Measurements from ENCODE around the gene SLC27A6. TPM values are rescaled to one million over a fixed set of nuclear protein-coding genes. Genes with fewer than 3 reads are reported as not detected.

The SLC27A6 gene
- total RNA-seq, 1 experiment from 2014 or later: not detected

- ATAC-seq: no peak
- TF ChIP-seq SIN3A (IDR thresholded peaks at IDR 0.05; ENCODE audit: borderline replicate concordance, insufficient read depth, low read depth, low read length): no peak
- no peak for TF ChIP-seq POLR2AphosphoS5 (IDR thresholded peaks at IDR 0.05; ENCODE audit: low read depth, low read length)
- no peak for TF ChIP-seq TCF7L2 (IDR thresholded peaks at IDR 0.05; ENCODE audit: low read depth, low read length)
- TF ChIP-seq CTCF (IDR thresholded peaks at IDR 0.05): no peak
- intact Hi-C loops (cut with micrococcal nuclease; ENCODE audit: unreplicated experiment) (no loop called here), in situ Hi-C loops (cut with HindIII; ENCODE audit: low pct_unique_long_range_greater_than_20kb, low sequenced_read_pairs) (no loop called here)
- no peak overlapping the region for H3K27ac ChIP-seq (ENCODE audit: low read length)
- H3K9me3 ChIP-seq (ENCODE audit: control insufficient read depth, insufficient read depth, low read depth, low read length): no peaks in the 10 kb centered on the region
- no peak for DNase-seq (ENCODE audit: low read depth, low spot score)
- POLR2A ChIA-PET: no interaction called here
- H3K27me3 ChIP-seq (ENCODE audit: control insufficient read depth, insufficient read depth, low read length): no peaks in the 10 kb centered on the region
- BruUV-seq (replicated peaks): no TSS peak
- no peak overlapping the region for H3K4me3 ChIP-seq (ENCODE audit: low read depth in 2 of 2, low read length in 2 of 2)
- CTCF ChIA-PET: no interaction called here
- H3K4me1 ChIP-seq (ENCODE audit: control insufficient read depth, insufficient read depth, low read length): no peaks in the 10 kb centered on the region
- H3K36me3 ChIP-seq (ENCODE audit: control insufficient read depth, insufficient read depth, low read length): no peaks in the 10 kb centered on the region
Measured at GRCh38 chr5:129073111-129073510, 107.8 kb downstream of the SLC27A6 start.

GRCh38 chr5:129074903-129075302, 109.6 kb downstream of the SLC27A6 start:
- Histone ChIP-seq H3K9me3 (ENCODE audit: control insufficient read depth, insufficient read depth, low read depth, low read length) (no peaks in the 10 kb centered on the region), H3K27me3 (ENCODE audit: control insufficient read depth, insufficient read depth, low read length) (no peaks in the 10 kb centered on the region), H3K4me3 (ENCODE audit: low read depth in 2 of 2, low read length in 2 of 2) (no peak overlapping the region), H3K27ac (ENCODE audit: low read length) (no peak overlapping the region), H3K36me3 (ENCODE audit: control insufficient read depth, insufficient read depth, low read length) (no peaks in the 10 kb centered on the region), H3K4me1 (ENCODE audit: control insufficient read depth, insufficient read depth, low read length) (no peaks in the 10 kb centered on the region)
- TF ChIP-seq REST (IDR thresholded peaks at IDR 0.05; ENCODE audit: insufficient read depth in 1 of 2, low read depth in 2 of 2, low read length in 1 of 2): no peak
- no peak for TF ChIP-seq SIN3A (IDR thresholded peaks at IDR 0.05; ENCODE audit: borderline replicate concordance, insufficient read depth, low read depth, low read length)
- no peak for TF ChIP-seq POLR2AphosphoS5 (IDR thresholded peaks at IDR 0.05; ENCODE audit: low read depth, low read length)
- TF ChIP-seq TCF7L2 (IDR thresholded peaks at IDR 0.05; ENCODE audit: low read depth, low read length): no peak
- no peak for TF ChIP-seq CTCF (IDR thresholded peaks at IDR 0.05)
- BruUV-seq (replicated peaks): no TSS peak
- no peak for ATAC-seq
- intact Hi-C loops (cut with micrococcal nuclease; ENCODE audit: unreplicated experiment) (no loop called here), in situ Hi-C loops (cut with HindIII; ENCODE audit: low pct_unique_long_range_greater_than_20kb, low sequenced_read_pairs) (no loop called here)
- no peak for DNase-seq (ENCODE audit: low read depth, low spot score)
- CTCF ChIA-PET: no interaction called here
- POLR2A ChIA-PET: no interaction called here
